Activated CD4-positive, alpha-beta T cell treated with anti-CD3 and anti-CD28 coated beads for 1 hour (primary cell): ENCODE results near the gene MRPL23.

Experiments used
- DNase-seq: peaks from one replicate; pipeline ENCODE4 v3.0.0-alpha.2; 2020

Gene MRPL23

DNA sequence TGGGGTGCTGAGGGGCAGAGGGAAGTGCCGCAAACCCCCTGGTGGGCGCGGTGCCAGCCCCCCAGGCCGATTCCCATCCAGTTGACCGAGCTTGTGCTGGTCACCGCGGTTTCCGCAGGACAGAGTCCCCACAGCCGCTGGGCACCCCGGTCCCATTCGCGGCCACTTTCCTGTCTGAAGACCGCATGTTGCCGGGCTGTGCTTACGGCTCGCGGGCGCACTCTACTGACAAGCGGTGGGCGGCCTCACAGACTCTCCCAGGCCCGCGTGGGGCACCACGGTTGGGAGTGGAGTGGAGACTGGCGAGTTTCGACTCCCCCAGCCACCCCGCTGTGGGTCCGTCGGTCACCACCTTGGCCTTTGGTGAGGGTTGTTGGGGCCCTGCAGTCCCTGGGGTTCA, 51.2 kb downstream of the MRPL23 start:
- DNase-seq, result no peak

DNA sequence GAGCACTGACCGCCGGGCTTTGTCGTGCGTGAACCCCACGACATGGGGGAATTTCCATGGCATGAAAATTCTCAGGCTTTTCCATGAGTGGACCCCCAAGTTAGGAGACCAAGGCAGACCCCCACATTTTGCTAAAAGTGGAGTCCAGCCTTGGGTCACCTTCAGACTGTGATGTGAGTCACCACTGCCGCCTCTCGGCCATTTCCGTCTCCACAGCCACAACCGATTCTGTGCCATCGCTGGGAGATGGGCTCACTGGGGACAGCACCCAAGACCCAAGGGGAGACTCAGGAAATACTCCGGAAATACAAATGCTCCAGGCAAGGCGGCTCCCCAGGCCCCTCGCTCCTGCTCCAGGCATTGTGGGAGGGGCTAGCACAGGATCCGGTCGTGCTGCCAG, 51.7 kb downstream of the MRPL23 start:
- no peak for DNase-seq

DNA sequence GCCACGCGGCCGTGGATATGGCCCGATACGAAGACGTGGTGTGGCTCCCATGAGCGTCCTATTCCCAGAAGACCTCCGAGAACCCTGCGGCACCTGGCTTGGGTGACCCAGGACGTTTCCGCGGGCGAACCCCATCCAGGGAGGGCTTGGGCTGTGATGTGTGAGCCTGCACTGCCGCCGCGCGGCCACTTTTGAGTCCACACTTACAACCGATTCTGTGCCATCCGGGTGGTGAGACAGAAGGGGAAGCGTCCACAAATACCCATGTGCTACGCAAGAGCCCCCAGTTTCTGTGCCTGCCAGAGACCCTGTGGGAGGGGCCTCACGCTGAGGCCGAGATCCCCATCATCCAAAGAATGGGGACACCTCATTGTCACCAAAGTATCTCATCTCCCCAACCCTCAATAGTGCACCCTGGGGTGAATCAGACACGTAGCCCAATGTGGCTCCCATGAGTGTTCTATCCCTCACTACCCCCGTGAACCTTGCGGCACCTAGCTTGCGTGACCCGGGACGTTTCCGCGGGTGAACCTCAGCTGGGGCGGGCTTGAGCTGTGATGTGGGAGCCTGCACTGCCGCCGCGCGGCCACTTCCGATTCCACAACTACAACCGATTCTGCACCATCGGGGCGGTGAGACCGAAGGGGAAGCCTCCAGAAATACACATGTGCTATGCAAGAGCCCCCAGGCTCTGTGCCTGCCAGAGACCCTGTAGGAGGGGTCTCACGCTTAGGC, 55.1 kb downstream of the MRPL23 start:
- no peak for DNase-seq

DNA sequence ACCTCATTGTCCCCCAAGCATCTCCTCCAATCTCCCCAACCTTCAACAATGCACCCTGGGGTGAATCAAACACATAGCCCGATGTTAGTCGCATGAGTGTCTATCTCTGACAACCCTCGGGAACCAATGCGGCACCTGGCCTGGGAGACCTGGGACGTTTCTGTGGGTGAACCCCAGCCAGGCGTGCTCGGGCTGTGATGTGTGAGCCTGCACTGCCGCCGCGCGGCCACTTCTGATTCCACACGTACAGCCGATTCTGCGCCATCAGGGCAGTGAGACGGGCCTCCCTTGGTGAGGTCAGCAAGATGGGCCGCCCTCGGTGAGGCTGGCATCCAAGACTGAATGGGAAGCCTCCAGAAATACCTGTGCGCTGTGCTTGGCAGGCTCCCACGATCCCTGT, 55.7 kb downstream of the MRPL23 start:
- DNase-seq, result no peak

DNA sequence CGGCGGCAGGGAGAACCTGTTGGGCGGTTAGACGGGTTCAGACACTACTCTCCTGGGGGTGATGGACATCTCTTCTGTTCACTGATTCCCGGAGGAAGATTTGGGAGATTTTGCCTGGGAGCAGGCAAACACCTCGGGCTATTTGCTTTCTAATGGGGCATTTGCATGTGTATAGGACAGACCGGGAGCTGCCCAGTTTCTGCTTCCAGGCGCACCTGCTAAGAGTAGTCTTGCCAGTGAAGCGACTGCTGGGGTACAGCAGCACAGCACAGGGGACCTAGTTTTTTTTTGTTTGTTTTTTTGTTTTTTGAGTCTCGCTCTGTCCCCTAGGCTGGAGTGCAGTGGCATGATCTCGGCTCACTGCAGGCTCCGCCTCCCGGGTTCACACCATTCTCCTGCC, 57.3 kb downstream of the MRPL23 start:
- no peak for DNase-seq
